DMS 273 (cell line): ENCODE data around the gene MEGF10.

ENCODE experiments used
- DNase-seq: peaks from one replicate; lab custom pipeline; 2025; ENCODE audit not compliant: unreplicated experiment; lab: John Stamatoyannopoulos, UW

The MEGF10 gene

DNA sequence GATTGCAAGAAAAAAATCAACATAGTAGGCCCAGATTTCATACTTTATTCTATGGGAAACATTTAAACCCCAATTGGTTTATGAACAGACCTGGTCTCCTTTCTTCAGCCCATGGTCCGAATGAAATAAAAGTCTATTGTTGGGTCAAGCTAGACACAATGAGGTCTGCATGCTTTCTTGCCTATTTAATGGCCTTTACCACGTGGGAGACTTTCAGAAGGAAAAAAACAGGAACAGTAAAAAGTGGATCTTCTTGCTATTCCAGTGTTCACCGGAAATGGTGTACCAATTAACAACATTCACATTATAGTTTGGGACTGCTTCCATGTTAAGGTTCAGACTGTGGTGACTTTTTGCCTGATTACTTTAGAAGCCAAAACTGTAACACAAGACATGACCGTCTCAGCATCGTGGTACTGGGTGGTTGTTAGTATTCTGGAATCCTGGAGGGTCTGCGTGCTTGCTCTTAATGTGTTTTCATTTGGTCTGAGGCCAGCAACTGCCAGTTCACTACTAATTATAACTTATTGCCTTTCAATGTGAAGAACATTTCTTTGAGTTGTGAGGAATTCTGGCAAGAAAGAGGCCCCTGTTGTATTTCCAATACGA lies 141.5 kb downstream of the MEGF10 start:
- no peak for DNase-seq

DNA sequence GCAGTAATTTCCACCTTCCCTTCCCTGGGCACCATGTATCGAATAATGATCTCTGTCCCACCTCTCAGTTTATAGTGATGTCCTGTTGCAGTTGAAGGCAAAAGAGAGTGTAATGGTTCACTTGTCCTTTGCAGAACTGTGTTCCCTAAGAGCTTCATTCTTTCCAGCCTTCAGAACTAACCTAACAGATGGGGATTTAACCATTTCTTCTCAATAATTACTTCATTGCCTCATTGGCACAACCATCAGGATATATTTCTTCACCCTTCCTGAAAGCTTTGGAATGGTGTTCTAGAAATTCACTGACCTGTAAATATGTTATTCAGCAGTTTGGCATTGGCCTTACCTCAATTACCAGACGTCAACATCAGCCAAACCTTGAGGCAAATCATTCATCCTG lies 142.9 kb downstream of the MEGF10 start:
- DNase-seq = no peak

GRCh38 chr5:127434588-127434987 lies 144.0 kb downstream of the MEGF10 start:
- no peak for DNase-seq

- DNase-seq = no peak
Observed at GRCh38 chr5:127435821-127436220, 145.2 kb downstream of the MEGF10 start.

DNA sequence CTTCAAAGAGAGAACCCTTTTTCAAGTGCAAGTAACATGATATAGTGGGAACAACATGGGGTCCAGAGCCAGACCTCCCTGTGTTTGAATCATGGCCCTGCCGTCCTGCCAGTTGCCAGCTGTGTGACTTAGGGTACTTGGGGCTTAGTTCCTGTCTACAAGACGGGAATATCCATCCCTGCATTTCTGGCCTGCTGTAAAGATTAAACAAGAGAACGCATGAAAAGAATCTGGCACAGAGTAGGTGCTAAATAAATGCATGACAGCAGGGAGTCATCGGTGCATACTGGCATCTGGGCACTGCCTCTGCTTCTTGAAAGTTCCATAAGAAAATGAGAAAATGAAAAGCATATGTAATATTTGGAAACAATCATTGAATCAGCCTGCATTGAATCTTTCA lies 149.0 kb downstream of the MEGF10 start:
- DNase-seq = no peak

DNA sequence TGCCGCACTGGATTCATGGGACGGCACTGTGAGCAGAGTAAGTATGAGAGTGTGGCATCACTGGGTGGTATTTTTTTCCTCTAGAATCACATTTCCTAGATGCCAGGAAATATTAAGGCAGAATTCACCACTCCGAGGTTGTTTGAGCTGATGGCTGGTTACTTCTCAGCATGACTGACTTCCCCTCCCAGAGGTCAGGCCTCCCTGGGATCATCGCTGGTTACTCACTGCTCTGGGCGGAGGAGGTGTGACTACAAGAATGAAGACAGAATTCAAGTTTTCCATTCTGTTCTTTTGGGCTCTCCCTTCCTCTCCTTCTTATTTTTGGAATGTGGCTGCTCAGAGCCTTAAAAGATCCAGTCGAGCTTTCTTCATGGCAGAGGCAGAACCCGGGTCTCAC lies 150.2 kb downstream of the MEGF10 start:
- DNase-seq = no peak

DNA sequence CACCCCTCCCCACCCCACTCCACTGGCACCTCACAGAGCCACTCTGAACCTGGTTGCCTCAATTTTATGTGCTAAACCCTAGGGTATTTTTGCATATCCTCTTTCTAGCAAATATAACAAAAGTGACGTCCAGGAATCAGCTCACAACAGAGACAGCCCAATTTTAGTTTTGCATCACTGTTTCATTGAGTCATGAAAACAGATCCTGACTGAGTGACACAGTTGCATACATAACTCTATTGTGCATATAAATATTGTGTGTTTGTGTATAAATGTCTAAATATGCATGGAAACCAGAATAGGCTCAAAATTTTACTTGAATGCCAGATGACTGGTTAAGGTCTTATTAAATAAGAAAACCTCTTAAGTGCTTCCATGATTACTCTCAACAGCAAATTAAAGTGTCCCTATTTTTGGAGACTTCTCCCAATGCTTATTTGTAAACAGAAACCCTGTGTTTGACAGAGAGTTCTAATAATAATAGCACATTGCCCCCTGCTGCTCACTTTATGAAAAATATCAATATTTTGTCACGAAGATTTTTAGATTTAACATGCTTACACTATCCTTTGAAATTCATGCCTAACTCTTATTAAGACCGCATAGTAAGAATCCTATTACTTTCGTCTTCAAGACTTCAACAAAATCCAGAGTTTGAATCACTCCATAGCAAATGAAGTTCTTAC lies 151.3 kb downstream of the MEGF10 start:
- peak; percentile 60 for DNase-seq

DNA sequence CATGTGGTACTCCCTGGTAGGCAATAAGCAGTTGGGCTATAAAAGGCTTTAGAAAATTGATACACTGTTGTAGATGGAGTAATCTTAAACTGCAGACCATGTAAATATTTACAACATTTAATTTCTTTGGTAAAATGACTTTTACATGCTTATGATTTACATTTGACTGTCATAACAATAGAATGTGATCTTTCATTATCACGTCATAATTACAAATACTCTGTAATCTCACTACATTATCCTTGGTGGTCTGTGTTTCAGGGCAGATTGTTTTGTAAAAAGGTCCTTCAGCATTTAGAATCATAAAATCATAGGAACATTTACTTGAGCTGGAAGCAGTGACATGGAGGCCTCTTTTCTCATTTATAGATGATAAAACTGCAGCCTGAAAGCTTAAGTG lies 153.6 kb downstream of the MEGF10 start:
- DNase-seq = no peak

DNA sequence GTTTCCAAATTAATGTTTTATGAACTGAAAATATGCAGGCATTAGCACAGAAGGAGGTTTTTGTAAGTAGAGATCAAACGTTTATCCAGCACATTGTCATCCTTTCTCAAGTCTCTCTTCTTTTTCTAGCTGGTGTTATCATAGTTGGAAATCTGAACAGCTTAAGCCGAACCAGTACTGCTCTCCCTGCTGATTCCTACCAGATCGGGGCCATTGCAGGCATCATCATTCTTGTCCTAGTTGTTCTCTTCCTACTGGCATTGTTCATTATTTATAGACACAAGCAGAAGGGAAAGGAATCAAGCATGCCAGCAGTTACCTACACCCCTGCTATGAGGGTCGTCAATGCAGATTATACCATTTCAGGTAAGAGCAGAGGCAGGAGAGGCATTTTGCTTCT lies 154.7 kb downstream of the MEGF10 start:
- DNase-seq = no peak

DNA sequence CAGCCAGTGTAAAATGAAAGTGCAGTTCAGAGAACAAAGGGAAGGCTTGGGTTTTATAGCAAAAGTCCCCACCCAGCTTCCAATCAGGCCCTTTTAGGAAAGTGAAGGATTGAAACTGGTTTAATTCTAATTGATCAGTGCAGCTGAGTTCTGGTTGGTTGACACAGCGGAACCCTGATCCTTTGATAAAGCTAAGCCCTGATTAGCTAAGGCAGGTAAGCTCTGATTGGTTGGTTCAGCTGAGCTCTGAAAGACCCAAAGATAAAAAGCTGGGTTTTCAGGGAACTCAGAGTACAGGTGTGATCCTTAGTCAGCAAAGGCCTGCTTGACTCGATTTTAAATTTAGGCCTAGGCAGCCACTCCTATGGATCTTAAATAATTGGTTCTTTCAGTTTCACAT lies 156.0 kb downstream of the MEGF10 start:
- DNase-seq = no peak

DNA sequence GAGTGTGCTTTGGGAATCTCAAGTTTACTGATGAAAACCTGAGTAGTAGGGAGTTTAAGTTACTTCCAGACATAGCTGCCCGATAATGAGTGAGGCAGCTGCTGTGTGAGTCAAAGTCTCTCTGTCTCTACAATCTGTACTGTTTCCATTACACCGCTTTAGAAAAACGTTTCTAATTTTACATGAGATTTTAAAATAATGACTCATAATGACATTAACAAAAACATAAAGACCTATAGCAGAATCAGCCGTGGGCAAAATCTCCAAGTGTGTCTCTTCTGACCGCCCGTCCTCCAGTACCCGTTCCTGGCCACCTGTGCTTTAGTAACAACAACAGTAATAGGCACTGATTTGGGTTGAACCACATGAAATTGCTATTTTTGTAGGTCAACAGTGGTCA lies 157.2 kb downstream of the MEGF10 start:
- no peak for DNase-seq

- no peak for DNase-seq
Observed at GRCh38 chr5:127450046-127450445, 159.4 kb downstream of the MEGF10 start.

DNA sequence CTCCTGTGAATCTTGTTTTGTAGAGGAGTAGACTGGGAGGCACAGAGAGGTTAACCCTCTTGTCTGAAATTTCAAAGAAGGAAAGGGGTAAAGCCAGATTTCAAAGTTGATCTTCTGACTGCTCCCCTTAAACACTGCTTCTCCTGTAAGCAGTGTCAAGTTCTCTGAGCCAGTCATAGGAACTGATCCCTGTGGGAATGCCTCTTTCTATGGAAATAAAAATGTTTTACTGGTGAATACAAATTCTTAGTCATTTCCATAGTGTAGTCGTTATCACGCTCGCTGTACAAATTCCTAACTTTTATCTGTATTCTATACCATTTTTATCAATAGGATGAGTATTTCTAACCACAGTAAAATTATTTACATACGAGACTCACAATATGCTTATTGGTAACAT lies 160.5 kb downstream of the MEGF10 start:
- DNase-seq = no peak

DNA sequence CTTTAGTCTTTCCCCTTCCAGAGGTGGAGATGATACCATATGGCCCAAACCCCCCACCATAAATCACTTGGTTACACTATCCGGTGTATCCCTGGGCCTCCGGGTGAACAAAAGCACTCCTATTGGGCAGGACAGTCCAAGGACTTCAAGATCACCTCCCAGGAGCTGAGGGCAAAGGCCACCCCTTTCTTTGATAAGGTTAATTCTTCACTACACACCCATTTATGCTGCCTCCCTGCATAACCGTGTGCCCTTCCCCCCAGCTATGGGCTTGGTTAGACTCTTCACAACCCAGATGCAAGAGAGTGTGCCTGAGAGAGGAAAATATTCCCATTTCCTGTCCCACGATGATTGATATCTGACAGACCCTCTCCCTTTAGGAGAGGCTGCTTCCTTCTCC lies 162.0 kb downstream of the MEGF10 start:
- no peak for DNase-seq

- no peak for DNase-seq
Observed at GRCh38 chr5:127471211-127471610, 180.6 kb downstream of the MEGF10 start.

- DNase-seq = no peak
Observed at GRCh38 chr5:127472700-127473099, 182.1 kb downstream of the MEGF10 start.

DNA sequence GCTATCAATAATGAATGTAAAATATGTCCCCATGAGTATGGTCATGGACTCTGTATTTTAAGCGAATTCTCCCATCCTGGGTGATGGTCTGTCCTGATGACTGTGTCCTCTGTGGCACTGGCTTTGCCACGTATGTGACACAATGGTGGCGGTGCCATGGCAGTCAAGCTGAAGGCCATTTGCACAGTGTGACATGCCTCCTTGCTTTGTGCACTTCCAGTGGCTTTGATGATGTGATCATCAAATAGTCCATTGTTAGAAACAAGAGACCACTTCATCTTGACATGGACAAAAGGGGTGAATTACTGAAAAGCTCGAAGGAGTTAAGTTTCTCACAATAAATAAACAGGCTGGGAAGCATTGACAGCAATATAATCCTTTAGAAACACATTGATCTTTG lies 195.9 kb downstream of the MEGF10 start:
- no peak for DNase-seq

- peak; percentile 77 for DNase-seq
Observed at GRCh38 chr5:127492854-127493738, 202.5 kb downstream of the MEGF10 start.

DNA sequence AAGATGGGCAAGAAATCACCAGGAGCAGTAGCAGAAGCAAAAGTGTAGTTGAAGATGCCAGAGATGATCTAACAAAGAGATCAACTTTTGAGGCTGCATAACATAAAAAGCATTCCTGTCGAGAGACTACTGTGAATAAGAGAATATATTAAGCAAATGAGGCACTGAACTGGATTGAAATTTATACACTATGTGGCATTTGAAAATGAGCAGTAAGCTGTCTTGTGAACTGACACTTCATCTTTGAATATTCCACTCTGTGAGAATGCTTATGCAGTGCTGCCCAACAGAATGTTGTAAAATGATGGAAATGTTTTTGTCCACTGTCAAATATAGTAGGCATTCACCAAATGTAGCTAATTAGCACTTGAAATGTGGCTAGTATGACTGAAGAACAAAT lies 208.0 kb downstream of the MEGF10 start:
- DNase-seq = no peak

GRCh38 chr5:127505905-127506304 lies 215.3 kb downstream of the MEGF10 start:
- no peak for DNase-seq

GRCh38 chr5:127506616-127507015 lies 216.0 kb downstream of the MEGF10 start:
- DNase-seq = no peak
